Stimulated activated CD4-positive, alpha-beta T cell treated with anti-CD3 and anti-CD28 coated beads, Interleukin-2, amount 100 ng/mL, for 24 hours (primary cell): ENCODE data around the gene COL15A1.
A peak's percentile ranks its signal among the peaks of the same experiment; 100 is the strongest.
"Not testable (repeated sequence)": the region's sequence is repeated elsewhere in the genome, so short reads cannot be mapped to it uniquely, and the experiment has no call there.

Experiments
- DNase-seq, 2 donors: peaks; one replicate each; pipeline ENCODE4 v3.0.0-alpha.2; 2020

Gene COL15A1

DNA sequence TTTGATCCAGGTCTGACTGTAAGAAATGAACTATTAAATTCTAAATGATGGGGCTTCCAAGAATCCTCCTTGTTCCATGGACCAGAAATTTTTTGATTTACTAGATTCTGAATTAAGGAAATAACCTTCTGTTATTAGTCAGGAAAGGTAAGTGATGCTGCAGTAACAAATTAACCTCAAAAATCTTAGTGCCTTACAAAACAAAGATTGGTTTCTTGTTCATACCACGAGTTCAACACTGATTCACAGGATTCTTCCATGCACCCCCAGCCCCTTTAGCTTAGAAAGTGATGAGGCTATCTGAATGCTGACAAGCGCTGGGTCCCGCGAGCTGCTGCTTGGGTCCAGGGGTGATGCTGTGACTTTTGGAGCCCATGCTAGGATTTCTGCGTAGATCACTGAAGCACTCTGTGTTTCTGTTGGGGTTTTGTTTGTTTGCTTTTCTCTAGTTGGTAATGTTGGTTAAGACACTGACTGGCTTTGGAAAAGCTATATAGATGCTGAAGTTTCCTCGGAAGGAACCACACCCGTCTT is 52.3 kb downstream of the COL15A1 start:
- DNase-seq: no peak

DNA sequence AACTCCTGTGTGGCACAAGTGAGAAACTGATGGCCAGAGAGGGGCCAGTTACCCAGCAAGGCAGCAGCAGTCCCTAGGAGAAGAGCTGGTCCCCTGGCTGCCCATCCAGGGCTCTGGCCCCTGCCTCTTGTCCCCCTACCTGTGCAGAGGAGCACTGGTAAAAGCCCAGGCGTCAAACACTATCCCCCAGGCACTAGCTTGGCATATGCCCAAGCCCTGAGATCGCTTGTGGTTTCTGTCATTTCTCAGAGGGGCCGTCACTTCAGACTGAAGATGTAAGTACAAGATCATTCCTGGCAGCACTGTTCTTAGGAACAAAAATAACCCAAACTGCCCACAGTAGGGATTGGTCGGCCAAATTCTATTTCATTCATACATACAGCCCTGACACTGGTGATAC is 53.9 kb downstream of the COL15A1 start:
- DNase-seq: no peak

DNA sequence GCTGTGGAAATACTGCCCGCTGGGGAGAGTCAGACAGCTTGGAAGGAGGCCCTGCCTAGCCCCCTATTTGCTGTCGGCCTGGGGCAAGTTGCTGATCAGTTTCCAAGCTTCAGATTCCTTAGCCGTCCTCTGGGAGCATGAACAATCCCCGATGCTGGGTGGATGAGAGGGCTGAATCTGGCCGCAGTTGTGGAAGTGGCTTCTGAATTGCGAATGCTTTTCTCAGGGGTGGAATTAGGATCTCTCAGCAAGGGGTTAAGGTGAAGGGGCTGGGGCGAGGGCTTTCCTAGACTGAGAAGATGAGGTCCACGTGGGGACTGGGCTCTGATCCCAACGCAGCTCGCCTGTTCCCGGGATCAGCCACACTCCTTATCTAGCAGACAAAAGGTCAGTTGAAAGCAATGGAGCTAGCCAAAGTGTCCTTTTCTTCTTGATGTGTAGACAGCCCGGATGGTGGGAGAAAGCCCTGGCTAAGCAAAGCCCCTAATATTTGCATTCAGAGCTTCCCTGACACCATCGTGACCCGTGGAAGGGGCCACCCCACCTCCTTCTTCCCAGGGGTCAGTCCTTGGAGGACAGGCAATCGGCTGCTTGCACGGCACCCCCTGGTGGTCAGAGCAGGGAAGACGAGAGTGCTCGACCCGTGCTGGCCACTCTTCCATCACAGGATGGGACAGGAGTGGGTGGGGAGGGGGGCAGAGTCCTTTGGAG is 54.9 kb downstream of the COL15A1 start:
- peak; percentile 74 to 78 for DNase-seq

DNA sequence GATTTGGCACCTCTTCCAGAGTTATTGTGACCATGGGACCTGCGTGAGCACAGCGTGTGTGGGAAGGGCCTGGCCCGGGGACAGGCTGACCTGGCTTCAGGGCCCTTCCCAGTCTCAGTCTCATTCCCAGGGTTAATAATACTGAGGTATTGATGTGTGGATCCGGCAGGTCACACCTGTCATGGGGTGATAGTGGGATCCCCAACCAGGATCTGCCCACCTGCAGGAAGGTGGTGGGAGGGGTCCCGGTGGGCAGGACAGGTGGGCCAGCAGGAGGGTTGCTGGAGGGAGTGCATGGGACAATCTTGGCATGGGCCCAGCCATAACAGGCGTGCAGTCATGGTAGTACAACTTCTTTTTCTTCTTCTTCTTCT is 55.4 kb downstream of the COL15A1 start:
- DNase-seq: no peak

DNA sequence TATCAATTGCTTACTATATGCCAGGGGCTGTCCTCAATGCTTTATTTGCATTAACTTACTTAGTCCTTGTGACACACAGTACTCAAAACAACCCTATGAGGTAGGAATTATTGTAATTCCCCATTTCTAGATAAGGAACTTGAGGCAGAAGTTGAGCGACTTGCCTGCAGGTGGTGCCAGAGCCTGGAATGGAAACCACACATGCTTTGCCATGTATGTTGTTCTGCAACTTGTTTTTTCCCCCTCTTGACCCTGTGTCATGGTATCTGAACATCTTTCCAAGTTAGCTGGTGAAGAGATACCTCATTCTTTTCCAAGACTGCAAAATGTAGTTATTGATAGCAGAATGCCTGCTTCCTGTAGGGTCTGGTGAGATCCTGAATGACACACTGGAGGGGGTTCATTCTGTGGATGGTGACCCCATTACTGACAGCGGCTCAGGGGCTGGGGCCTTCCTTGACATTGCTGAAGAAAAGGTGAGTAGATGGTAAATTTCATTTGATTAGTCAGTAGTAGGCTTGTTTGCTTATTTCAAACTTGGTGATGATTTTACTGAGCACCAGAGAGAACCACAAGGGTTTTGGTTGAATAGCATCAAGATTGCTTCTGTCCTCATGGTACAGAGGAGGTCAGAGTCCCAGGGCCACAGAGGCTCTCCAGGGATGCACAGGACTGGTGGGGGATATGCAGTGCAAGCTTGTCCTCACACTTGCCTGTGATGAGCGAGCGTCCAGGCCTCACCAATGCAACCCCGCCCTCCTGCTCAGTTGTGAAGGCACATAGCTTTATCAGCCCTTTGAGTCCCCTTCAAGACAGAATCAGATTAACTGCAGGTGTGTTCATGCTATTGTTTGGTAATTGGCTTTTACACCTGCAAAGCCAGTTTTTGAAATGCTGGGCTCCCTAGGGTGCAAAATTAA is 57.0 kb downstream of the COL15A1 start:
- DNase-seq: peak; percentile 58 to 59

DNA sequence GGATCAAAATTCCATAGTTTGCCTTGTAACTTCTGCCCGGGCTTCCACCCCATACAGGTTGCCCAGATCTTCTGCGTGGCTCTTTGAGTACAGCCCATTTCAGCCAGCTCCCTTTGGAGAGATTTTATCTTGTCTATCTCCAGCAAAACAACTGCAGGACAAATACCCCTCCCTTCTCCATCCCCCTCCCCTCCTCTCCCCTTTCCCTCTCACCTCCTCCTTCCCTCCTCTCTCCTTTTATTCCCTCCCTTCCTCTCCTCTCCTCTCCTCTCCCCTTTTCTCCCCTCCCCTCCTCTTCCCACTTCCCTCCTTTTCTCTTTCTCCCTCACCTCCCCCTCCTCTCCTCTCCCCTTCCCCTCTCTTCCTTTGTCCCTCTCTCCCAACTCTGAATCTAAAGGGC is 58.2 kb downstream of the COL15A1 start:
- DNase-seq: no peak

DNA sequence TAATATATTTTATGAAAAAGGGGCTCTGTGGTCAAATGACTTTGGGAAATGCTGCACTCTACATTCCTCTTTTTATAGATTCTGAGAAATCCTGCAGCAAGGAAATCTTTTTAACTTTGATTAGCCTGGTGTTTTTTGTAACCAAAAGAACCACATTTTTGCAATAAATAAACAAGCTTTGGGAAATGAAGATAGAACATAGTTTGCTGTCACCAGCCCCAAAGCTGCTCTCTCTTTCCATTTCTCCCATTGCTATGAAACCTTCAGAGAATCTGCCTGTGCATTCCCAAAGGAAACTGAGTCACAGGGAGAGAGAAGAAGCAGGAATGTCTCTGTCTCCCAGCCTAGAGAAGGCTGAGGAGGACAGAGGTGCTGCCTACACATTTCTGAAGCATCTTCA is 59.0 kb downstream of the COL15A1 start:
- DNase-seq: no peak

DNA sequence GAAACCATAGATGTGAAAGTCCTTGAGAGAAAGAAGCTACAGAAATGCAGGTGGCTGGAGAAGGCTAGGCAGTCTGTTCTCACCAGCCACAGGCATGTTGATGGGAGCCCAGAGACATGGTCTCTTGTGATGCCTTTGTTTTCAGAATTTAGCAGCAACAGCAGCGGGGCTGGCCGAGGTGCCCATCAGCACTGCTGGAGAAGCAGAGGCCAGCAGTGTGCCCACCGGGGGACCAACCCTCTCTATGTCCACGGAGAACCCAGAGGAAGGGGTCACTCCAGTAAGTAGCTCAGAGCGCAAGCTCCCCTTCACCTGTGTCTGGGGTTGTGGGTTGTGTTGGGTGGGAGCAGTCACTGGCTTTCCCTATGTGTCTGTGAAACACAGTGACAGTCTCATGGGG is 59.6 kb downstream of the COL15A1 start:
- DNase-seq: no peak

DNA sequence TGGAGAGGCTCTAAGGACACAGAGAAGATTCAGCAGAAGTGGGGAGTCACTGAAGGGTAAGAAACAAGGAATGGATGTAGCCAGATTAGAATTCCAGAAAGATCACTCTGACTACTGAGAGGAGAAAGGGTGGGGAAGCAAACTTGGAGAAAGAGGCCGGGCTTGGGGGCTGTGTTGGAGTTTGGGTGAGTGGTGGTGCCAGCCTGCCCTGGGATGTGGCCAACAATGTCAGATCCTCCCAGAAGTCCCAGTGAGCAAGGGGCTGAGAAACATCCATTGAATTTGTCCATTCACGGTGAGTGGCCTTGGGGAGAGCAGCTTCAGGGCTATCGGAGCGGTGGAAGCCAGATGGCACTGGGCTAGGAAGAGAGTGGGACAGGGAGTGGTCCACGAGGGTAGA is 60.4 kb downstream of the COL15A1 start:
- no peak for DNase-seq

DNA sequence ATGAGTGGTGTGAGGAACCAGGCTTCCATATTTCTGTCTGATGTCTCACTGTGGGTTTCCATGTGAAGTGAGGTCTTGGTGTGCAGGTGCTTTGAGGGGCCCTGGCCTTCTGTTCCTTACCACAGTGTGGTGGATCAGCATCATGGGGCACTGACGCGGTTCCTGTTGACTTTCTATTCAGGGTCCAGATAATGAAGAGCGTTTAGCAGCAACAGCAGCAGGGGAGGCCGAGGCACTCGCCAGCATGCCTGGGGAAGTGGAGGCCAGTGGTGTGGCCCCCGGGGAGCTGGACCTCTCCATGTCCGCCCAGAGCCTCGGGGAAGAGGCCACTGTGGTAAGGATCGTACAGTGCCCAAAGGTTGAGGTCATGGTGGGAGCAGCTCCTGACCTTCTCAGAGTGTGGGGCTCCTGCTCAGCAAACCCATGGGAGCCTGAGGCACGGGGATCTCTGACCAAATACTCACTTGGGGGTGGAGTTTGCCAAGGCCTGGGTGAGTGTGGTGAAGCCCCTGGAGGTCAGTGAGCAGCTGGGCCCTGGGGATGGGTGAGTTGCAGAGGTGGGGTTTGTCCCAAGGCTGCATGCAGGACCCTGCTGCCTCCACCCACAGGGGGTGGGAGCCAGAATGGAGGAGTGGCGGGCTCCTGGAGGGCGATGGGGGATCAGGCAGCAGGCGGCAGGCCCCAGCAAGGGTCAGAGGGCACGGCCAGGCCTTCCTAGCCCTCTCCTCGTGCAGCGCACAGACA is 61.2 kb downstream of the COL15A1 start:
- DNase-seq: no peak

DNA sequence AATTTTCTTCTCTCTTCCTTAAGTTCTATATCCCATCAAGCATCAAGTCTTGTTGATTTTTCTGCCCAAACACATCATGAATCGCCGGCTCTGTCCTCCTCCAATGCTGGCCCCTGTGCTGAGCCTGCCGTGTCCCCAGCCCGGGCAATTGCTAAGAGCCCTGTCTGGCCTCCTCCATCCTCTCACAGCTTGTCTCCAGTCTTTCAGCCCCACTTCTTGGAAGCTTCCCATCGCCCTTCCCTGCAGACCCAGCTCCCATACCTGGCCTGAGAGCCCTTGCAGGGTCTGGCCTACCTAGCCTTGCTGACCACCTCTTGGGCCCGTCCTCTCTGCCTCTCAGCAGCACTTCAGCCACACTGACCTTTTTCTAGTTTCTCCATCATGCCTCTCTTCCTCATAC is 61.9 kb downstream of the COL15A1 start:
- DNase-seq: no peak

DNA sequence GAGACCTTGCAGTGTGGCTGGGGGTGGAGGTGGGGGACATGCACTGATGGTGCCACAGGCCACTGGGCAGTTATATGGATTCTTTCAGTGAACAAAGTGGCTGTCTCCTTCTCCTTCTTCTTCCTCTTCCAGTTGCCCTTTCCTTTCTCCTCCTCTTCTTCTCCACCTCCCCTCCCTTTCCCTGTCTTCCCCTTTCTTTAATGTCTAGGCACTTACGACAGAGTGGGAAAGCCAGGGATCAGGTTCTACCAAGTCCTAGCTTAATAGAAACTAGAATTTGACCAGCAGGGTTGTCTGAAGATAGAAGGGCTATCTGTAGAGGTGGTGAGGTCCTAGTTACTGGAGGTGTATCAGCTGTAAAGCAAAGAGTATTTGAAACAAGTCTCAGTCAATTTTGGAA is 62.8 kb downstream of the COL15A1 start:
- no peak for DNase-seq

DNA sequence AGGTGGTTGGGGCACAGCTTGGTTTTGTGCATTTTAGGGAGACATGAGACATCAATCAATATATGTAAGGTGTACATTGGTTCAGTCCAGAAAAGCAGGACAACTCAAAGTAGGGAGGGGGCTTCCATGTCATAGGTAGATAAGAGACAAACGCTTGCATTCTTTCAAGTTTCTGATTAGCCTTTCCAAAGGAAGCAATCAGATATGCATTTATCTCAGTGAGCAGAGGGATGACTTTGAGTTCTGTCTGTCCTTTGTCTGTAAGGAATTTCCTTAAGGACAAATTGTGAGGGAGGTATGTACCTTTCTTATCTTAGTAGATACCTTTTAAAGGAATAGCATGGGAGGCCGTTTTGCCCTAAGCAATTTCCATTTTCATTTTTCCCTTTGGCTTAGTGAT is 63.3 kb downstream of the COL15A1 start:
- DNase-seq: no peak

DNA sequence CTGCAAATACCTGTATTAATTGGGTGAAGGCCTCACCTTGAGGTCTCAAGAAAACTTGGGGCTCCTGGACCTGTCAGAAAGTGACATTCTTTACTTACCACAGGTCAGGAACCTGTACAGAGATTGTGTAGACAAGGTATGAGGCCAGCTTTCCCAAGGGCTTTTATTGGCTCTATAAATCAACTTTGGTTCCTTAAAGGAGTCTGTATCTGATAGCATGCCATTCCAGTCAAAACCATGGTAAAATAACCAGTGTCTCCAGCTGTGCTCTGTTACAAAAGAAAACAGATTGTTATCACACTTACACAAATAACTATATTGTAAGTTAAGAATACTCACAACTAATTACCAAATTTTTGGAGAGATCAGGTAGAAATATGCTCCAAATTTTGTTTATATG is 64.5 kb downstream of the COL15A1 start:
- DNase-seq: no peak

DNA sequence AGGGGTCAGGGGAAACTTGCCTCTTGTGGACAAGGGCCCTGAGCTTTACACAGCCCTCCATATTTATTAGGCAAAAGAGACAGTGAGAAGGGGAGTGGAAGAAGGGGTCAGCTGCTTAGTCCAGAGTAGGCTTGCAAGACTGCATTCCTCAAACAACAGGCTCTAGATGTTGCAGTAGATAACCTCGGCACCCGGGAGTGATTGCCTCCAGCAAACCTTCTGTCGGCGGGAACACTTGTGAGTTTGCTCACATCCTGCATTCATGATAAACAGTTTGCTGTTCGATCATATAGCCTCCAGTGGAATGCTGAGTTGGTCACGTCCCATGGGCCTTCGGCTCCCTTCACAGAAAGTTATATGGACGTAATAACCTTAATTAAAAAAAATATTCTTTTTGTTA is 66.7 kb downstream of the COL15A1 start:
- not testable (repeated sequence) for DNase-seq

DNA sequence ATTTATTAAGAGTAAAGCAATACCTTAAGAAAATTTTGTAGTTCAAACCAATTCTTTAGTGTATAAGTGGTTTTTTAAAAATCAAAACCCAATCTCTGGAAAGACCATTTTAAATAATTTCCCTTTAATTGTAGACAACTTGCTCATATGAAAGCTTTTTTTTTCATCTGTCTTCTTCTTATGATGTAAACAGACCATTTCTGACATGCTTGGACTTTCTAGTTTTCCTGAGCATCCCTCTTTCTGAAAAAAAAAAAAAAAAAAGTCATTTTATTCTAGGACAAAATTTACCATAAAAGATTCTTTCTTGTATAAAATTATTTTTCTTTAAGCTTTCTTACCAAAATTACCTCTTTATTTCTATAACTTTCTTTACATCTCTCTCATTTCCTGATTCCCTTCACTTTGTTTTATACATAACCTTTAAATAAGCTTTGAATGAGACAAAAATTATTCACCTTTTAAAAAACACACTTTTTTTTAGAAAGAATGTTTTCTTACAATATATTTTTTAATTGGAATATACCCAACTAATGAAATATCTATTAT is 67.5 kb downstream of the COL15A1 start:
- no peak for DNase-seq

DNA sequence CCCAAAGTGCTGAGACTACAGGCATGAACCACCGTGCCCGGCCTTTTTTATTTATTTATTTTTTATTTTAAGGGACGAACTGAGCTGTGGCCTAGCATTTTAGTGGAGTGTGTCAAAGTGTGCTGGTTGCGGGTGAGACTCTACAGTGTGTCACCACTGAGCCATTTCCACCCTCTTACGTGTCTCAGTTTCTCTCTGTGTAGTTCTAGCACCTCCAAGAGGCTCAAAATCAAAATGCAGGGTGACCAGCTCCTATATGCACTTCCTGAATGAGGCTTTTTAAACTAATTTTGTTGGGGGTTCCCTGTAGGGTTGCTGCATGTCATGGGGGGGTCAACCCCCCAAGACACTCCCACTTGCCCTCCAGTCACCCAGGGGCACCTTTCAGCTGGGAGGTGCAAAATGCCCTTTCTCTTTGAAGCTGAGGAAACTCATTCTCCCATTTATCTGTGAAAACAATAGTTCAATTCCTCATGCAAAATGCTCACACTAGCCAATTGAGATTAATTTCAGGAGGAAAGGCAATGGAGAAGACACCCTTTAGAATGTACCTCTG is 69.3 kb downstream of the COL15A1 start:
- DNase-seq: no peak

DNA sequence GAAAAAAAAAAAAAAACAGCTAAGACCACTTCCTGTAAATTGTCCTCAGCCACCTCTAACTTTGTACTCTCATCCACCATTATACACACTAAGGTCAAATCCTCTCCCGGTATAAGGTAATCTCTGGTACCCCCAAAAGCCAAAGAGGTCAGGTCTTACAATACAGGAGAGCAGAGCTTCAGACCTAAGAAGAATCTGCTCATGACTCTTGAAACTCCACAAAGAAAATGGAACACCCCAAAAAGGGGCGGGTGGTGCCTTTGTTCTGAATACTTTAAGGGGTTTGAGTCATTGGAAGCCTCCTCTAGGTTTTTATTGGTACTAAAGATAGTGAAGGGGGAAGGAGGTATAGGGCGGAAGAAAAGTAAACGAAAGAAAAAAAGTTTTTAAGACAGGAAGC is 69.8 kb downstream of the COL15A1 start:
- DNase-seq: peak in 1 of 2 donors; percentile 17

DNA sequence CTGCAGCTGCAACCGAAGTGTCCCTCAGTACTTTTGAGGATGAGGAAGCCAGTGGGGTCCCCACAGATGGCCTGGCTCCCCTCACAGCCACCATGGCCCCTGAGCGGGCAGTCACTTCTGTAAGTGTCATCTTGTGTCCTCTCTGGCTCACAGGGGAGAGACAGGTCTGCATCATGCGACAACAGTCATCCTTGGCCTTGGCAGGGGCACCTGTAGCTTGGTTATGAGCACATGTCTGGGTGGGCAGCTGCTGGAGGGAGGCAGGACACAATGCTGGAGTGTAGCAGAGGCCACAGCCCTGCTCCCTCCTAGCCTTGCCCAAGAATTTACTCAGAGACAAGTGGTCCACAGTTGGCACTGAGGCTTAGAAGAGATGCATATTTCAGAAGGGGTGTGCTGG is 71.7 kb downstream of the COL15A1 start:
- DNase-seq: no peak

DNA sequence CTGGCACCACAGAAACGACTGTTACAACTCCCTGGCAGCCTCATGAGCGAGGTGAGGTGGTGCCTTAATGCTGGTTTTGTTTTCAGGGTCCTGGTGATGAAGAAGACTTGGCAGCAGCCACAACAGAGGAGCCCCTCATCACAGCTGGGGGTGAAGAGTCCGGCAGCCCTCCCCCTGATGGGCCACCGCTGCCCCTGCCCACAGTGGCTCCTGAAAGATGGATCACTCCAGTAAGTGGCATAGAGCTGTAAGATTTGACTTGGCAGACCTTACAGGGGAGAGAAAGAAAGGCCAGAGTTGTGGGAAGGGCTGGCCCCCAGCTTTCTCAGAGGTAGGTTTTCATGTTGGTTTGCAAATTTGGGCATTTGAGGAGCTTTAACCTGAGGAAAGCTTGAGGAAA is 72.2 kb downstream of the COL15A1 start:
- no peak for DNase-seq

DNA sequence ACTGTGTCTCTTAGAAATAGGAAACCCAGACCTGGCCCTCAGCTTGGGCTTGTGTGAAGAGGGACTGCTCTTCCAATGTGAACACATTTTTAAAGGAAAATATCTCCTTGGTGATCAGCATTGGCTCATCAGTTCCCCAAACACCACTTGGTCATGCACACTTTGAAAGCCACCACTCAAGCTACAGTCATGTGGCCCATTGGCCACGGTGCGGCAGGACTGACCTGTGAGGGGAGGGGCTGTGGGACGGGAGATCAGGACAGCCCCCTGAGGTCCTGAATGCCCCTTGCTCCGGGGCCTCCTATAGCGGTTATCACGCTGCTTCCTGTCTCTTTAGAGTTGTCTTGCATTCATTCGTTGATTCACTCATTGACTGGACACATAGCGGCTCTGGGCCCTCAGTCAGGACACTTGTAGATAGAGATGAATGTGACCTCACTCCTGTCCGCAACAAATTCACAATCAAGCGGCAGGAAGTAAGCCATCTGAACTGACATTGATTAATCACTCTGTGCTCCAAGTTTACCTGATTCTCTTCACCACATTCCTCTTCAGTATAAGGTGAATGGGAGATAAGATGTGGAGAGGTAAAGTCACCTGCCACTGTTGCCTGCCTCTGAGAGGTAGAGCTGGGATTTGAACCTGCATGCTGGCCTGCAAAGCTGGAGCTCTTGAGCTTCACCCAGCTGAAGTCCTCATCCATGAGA is 73.1 kb downstream of the COL15A1 start:
- no peak for DNase-seq

DNA sequence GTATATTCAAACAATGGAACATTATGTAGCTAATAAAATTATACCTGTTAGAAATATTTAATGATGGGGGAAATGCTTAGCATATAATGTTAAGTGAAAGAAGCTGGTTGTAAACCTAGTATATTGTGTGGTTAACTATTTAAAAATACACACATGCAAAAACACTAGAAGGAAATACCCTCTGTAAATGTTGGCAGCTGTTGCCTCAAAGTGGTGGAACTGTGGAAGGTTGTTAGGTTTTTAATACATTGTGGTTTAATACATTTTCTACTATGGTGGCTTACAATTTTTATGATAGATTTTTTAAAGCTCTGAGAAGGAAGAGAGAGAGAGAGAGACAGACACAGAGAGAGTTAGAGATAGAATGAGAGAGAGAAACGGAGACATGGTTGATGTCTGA is 74.9 kb downstream of the COL15A1 start:
- no peak for DNase-seq
